B cell (primary cell): Measurements from ENCODE around the gene AXDND1. TPM values are rescaled to one million over a fixed set of nuclear protein-coding genes. Genes with fewer than 3 reads are reported as not detected.
"Not testable (repeated sequence)": the region's sequence is repeated elsewhere in the genome, so short reads cannot be mapped to it uniquely, and the experiment has no call there.

Experiments
- ATAC-seq: fragments of 200-7000 bp; cut with Tn5 transposase; one replicate; pipeline ENCODE4 v1.10.0; 2021; ENCODE audit warnings: low read depth, mild to moderate bottlenecking, moderate number of reproducible peaks, moderate library complexity
- CTCF ChIA-PET: fragments of 350-600 bp; sonication (Branson Sonifier 250); formaldehyde crosslinking; loops from one replicate; lab custom pipeline; 2021; ENCODE audit warnings: antibody characterized with exemption, inconsistent platforms; lab: Charles Lee
- POLR2A ChIA-PET: fragments of 350-600 bp; sonication (Branson Sonifier 250); formaldehyde crosslinking; loops from one replicate; lab custom pipeline; 2021; ENCODE audit warnings: antibody characterized with exemption; lab: Charles Lee
- DNase-seq: peaks from one replicate; pipeline ENCODE4 v3.0.0; 2013
- H2AFZ ChIP-seq: 2 replicates; pipeline ENCODE4 v1.6.1; 2012; ENCODE audit warnings: mild to moderate bottlenecking, low read depth, low read length; ENCODE audit not compliant: insufficient read depth, poor library complexity, severe bottlenecking
- H3K27ac ChIP-seq, 2 donors: 1 replicate in 1 of 2; 2 replicates in 1 of 2; pipeline ENCODE4 v1.5.1; 2012 to 2013; ENCODE audit warnings: low read length in 2 of 2, mild to moderate bottlenecking in 2 of 2, moderate library complexity in 1 of 2
- H3K27me3 ChIP-seq, 4 experiments: fragments of 200-600 bp in 1 of 4; sonication (generic) in 1 of 4; replicated peaks in 1 of 4; 1 replicate in 2 of 4; 2 replicates in 2 of 4; pipeline versions ENCODE4 v1.6.1 to v1.7.0; 2013 to 2016; ENCODE audit warnings: low read length in 3 of 4, mild to moderate bottlenecking in 2 of 4, mixed read lengths in 1 of 4, moderate library complexity in 1 of 4; ENCODE audit not compliant: insufficient read depth in 4 of 4, control insufficient read depth in 3 of 4; ENCODE audit errors: control extremely low read depth in 1 of 4
- H3K36me3 ChIP-seq, 2 experiments: replicated peaks in 1 of 2; 1 replicate in 1 of 2; 2 replicates in 1 of 2; pipeline versions ENCODE4 v1.6.1 to v1.7.1; 2013; ENCODE audit warnings: low read length in 1 of 2; ENCODE audit not compliant: insufficient read depth in 2 of 2, control insufficient read depth in 1 of 2; ENCODE audit errors: control extremely low read depth in 1 of 2, extremely low read depth in 1 of 2
- H3K4me1 ChIP-seq, 2 donors: fragments of 200-600 bp in 1 of 2; sonication (generic) in 1 of 2; 1 replicate in 1 of 2; 2 replicates in 1 of 2; pipeline versions ENCODE4 v1.5.1 to v1.6.1; 2013 to 2017; ENCODE audit warnings: low read length in 2 of 2; ENCODE audit not compliant: control insufficient read depth in 2 of 2, insufficient read depth in 2 of 2
- H3K4me2 ChIP-seq: replicated peaks from 2 replicates; pipeline ENCODE3; 2012; ENCODE audit warnings: mild to moderate bottlenecking, low read depth, low read length; ENCODE audit not compliant: poor library complexity, severe bottlenecking
- H3K4me3 ChIP-seq, 5 experiments: fragments of 200-600 bp in 1 of 5; sonication (generic) in 1 of 5; 1 replicate in 3 of 5; 2 replicates in 2 of 5; pipeline versions ENCODE4 v1.5.1 to v1.7.0; 2011 to 2016; ENCODE audit warnings: low read length in 4 of 5, mild to moderate bottlenecking in 4 of 5, low read depth in 2 of 5, control low read depth in 1 of 5, moderate library complexity in 1 of 5; ENCODE audit not compliant: insufficient read depth in 1 of 5; ENCODE audit errors: control extremely low read depth in 1 of 5, extremely low read depth in 1 of 5
- H3K79me2 ChIP-seq: fragments of 200-600 bp; sonication (generic); one replicate; pipeline ENCODE4 v1.6.0; 2016; ENCODE audit warnings: low read length; ENCODE audit not compliant: control insufficient read depth, insufficient read depth
- H3K9ac ChIP-seq: fragments of 200-600 bp; sonication (generic); 2 replicates; pipeline ENCODE4 v1.6.1; 2017; ENCODE audit warnings: mild to moderate bottlenecking, low read length, moderate library complexity
- H3K9me3 ChIP-seq, 3 donors: one replicate each; pipeline versions ENCODE4 v1.6.1 to v1.7.1; 2013; ENCODE audit warnings: low read length in 2 of 3; ENCODE audit not compliant: control insufficient read depth in 2 of 3, insufficient read depth in 1 of 3; ENCODE audit errors: control extremely low read depth in 1 of 3
- H4K20me1 ChIP-seq: 2 replicates; pipeline ENCODE4 v1.6.0; 2012; ENCODE audit warnings: mild to moderate bottlenecking, low read length; ENCODE audit not compliant: insufficient read depth, control insufficient read depth, poor library complexity, severe bottlenecking
- H3K27ac Mint-ChIP-seq: one replicate; pipeline ENCODE4 v1.8.0; 2021; ENCODE audit warnings: mixed read lengths
- H3K27me3 Mint-ChIP-seq: one replicate; pipeline ENCODE4 v1.8.0; 2021; ENCODE audit warnings: mixed read lengths
- H3K4me1 Mint-ChIP-seq: one replicate; pipeline ENCODE4 v1.8.0; 2021; ENCODE audit warnings: mixed read lengths
- H3K4me3 Mint-ChIP-seq: one replicate; pipeline ENCODE4 v1.8.0; 2021; ENCODE audit warnings: mixed read lengths
- H3K9me3 Mint-ChIP-seq: one replicate; pipeline ENCODE4 v1.8.0; 2022; ENCODE audit warnings: mixed read lengths; ENCODE audit not compliant: insufficient read depth
- EZH2 ChIP-seq: IDR thresholded peaks from 2 replicates; pipeline ENCODE4 v1.6.1; 2012; ENCODE audit warnings: borderline replicate concordance, low read depth, mild to moderate bottlenecking, moderate library complexity, low read length; ENCODE audit not compliant: insufficient read depth, poor library complexity, severe bottlenecking
- WGBS: methylation state at CpG from one replicate; pipeline ENCODE4 v1.1.5; 2013; ENCODE audit warnings: missing lambda C conversion rate; ENCODE audit not compliant: insufficient coverage; 5-methylcytosine and 5-hydroxymethylcytosine counted together
- intact Hi-C: fragments of 100-400 bp; cut with micrococcal nuclease; formaldehyde crosslinking; loops from one replicate; pipeline ENCODE4 v1.10.0; 2022
- polyA plus RNA-seq: library from polyadenylated mRNA; depleted of rRNA; stranded (reverse); fragments of >200 nt; gene quantifications from 2 replicates; pipeline ENCODE4 v1.2.3, GENCODE V29; 2012
- total RNA-seq, 2 donors: library from RNA; stranded (reverse); fragments of 120-200 nt in 1 of 2; gene quantifications; 1 replicate in 1 of 2; 2 replicates in 1 of 2; pipeline versions ENCODE4 v1.2.3 to v1.2.4, GENCODE V29; 2013 to 2022
- TF ChIP-seq, protein P1 (sequence below): fragments of 200-600 bp; IDR thresholded peaks from one replicate; pipeline ENCODE4 v1.8.0; 2022; ENCODE audit warnings: antibody characterized with exemption, mild to moderate bottlenecking

AXDND1 gene
- total and polyA plus RNA-seq, 2 donors (not counting 1 experiment from before 2014, with no cell fraction given) = 0.40 to 1.1 TPM

- Histone ChIP-seq H3K9me3 (no peaks in the 10 kb centered on the region), H3K4me2 (no peak overlapping the region), H4K20me1 (no peaks in the 10 kb centered on the region), H3K4me1 (no peaks in the 10 kb centered on the region), H2AFZ (no peak overlapping the region), H3K79me2 (no peaks in the 10 kb centered on the region), H3K4me3 (no peak overlapping the region), H3K36me3 (peaks cover 18 to 26% of the 10 kb centered on the region in 2 experiments), H3K27ac (no peak overlapping the region), H3K9ac (no peak overlapping the region), H3K27me3 (no peaks in the 10 kb centered on the region)
- intact Hi-C loops = no loop called here
- no peak overlapping the region for H3K4me3 Mint-ChIP-seq
- H3K27me3 Mint-ChIP-seq = no peaks in the 10 kb centered on the region
- TF ChIP-seq, protein P1, sequence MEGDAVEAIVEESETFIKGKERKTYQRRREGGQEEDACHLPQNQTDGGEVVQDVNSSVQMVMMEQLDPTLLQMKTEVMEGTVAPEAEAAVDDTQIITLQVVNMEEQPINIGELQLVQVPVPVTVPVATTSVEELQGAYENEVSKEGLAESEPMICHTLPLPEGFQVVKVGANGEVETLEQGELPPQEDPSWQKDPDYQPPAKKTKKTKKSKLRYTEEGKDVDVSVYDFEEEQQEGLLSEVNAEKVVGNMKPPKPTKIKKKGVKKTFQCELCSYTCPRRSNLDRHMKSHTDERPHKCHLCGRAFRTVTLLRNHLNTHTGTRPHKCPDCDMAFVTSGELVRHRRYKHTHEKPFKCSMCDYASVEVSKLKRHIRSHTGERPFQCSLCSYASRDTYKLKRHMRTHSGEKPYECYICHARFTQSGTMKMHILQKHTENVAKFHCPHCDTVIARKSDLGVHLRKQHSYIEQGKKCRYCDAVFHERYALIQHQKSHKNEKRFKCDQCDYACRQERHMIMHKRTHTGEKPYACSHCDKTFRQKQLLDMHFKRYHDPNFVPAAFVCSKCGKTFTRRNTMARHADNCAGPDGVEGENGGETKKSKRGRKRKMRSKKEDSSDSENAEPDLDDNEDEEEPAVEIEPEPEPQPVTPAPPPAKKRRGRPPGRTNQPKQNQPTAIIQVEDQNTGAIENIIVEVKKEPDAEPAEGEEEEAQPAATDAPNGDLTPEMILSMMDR = no peak
- no peak for TF ChIP-seq EZH2
- ChIA-PET POLR2A (no interaction called here), CTCF (no interaction called here)
- H3K4me1 Mint-ChIP-seq = no peaks in the 10 kb centered on the region
- WGBS = 96% methylated on average over 4 of the region's 5 CpGs
- DNase-seq (no peak), ATAC-seq (no peak)
- H3K27ac Mint-ChIP-seq = no peak overlapping the region
- H3K9me3 Mint-ChIP-seq = no peaks in the 10 kb centered on the region
Measured at GRCh38 chr1:179353546-179353945, 12.2 kb upstream of the AXDND1 start.

- CTCF ChIA-PET, H3K27me3 ChIP-seq, H3K4me2 ChIP-seq, H4K20me1 ChIP-seq, H3K9me3 ChIP-seq, H3K4me3 ChIP-seq, H3K4me1 Mint-ChIP-seq, H3K9ac ChIP-seq, H3K27ac Mint-ChIP-seq, H3K27ac ChIP-seq, H3K4me3 Mint-ChIP-seq, H3K79me2 ChIP-seq, POLR2A ChIA-PET, H3K9me3 Mint-ChIP-seq, H3K36me3 ChIP-seq, H2AFZ ChIP-seq, DNase-seq, ATAC-seq, H3K27me3 Mint-ChIP-seq: not testable (repeated sequence)
- intact Hi-C loops = loop anchor here (10.0 kb wide), 1 partner anchor 523 kb away; the partner anchor contains the start of gene TOR1AIP1
- peaks cover 4 to 12% of the 10 kb centered on the region in 2 donors for H3K4me1 ChIP-seq
- WGBS = 100% methylated on average over 1 of the region's 2 CpGs
Measured at GRCh38 chr1:179361631-179362030, 4.1 kb upstream of the AXDND1 start.
